HepG2 (cell line): Measurements from ENCODE around the gene ZMYND10. TPM values are rescaled to one million over a fixed set of nuclear protein-coding genes. Genes with fewer than 3 reads are reported as not detected.

Experiments used
- CERS6 ChIP-seq: sonication (generic); formaldehyde crosslinking; IDR thresholded peaks from 2 replicates; pipeline ENCODE4 v1.5.0; 2020; ENCODE audit warnings: missing genetic modification reagents
- CSRNP1 ChIP-seq: sonication (generic); formaldehyde crosslinking; IDR thresholded peaks from 2 replicates; pipeline ENCODE4 v1.8.1; 2023; ENCODE audit warnings: mild to moderate bottlenecking, missing genetic modification reagents
- FOXC1 ChIP-seq: sonication (generic); formaldehyde crosslinking; IDR thresholded peaks from 2 replicates; pipeline ENCODE4 v1.8.0; 2022; ENCODE audit warnings: mild to moderate bottlenecking, missing genetic modification reagents, borderline replicate concordance
- FOXO1 ChIP-seq: sonication (generic); formaldehyde crosslinking; IDR thresholded peaks from 2 replicates; pipeline ENCODE4 v1.4.0; 2020; ENCODE audit warnings: missing genetic modification reagents
- HNF1A ChIP-seq, 2 experiments: sonication (generic) in 1 of 2; formaldehyde crosslinking in 1 of 2; IDR thresholded peaks; 2 replicates each; pipeline versions ENCODE4 v1.4.0 to v1.6.1; 2016 to 2020; ENCODE audit warnings: borderline replicate concordance in 1 of 2, low read depth in 1 of 2, mild to moderate bottlenecking in 1 of 2, missing genetic modification reagents in 1 of 2
- NR1H2 ChIP-seq: sonication (generic); formaldehyde crosslinking; IDR thresholded peaks from 2 replicates; pipeline ENCODE4 v1.8.1; 2022; ENCODE audit warnings: low read depth, missing genetic modification reagents, borderline replicate concordance
- PRDM4 ChIP-seq: sonication (generic); formaldehyde crosslinking; IDR thresholded peaks from 2 replicates; pipeline ENCODE4 v1.9.0; 2021; ENCODE audit warnings: missing genetic modification reagents, borderline replicate concordance
- SMAD9 ChIP-seq: sonication (generic); formaldehyde crosslinking; IDR thresholded peaks from 2 replicates; pipeline ENCODE4 v1.5.1; 2020; ENCODE audit warnings: mild to moderate bottlenecking, missing genetic modification reagents
- USF2 ChIP-seq, 2 experiments: sonication (generic) in 1 of 2; formaldehyde crosslinking in 1 of 2; IDR thresholded peaks; 2 replicates each; pipeline versions ENCODE4 v1.5.1 to v1.6.1; 2011 to 2020; ENCODE audit warnings: borderline replicate concordance in 1 of 2, low read depth in 1 of 2, low read length in 1 of 2, mild to moderate bottlenecking in 1 of 2, missing genetic modification reagents in 1 of 2, moderate library complexity in 1 of 2
- YEATS4 ChIP-seq: sonication (generic); formaldehyde crosslinking; IDR thresholded peaks from 2 replicates; pipeline ENCODE4 v1.4.0; 2020; ENCODE audit warnings: missing genetic modification reagents, borderline replicate concordance
- ZBTB44 ChIP-seq: sonication (generic); formaldehyde crosslinking; IDR thresholded peaks from 2 replicates; pipeline ENCODE4 v1.4.0; 2020; ENCODE audit warnings: missing genetic modification reagents
- polyA plus RNA-seq, 8 experiments: library from polyadenylated mRNA; depleted of rRNA in 3 of 8; stranded (reverse) in 7 of 8; unstranded in 1 of 8; fragments of >200 nt; fragmentation: Illumina TruSeq in 4 of 8; extraction: Trizol in 4 of 8; gene quantifications; 2 replicates each; pipeline versions ENCODE4 v1.2.1 to v1.2.3, GENCODE V29; 2011 to 2016; ENCODE audit warnings: low read depth in 4 of 8, missing spikeins in 1 of 8, mixed read lengths in 1 of 8; ENCODE audit not compliant: insufficient read depth in 1 of 8
- total RNA-seq, 5 experiments: library from RNA; depleted of rRNA; stranded (reverse); fragments of >200 nt; fragmentation: Illumina TruSeq; extraction: Trizol; gene quantifications; 2 replicates each; pipeline ENCODE4 v1.2.3, GENCODE V29; 2016; ENCODE audit warnings: low read depth in 1 of 5

The ZMYND10 gene
- total and polyA plus RNA-seq, 2 of the 13 experiments (the other 11 are each of a cell fraction or from before 2014, with no cell fraction given), result 0.60 to 0.74 TPM

- TF ChIP-seq ZBTB44, result no peak; the same call in 1 of the 2 replicates
- TF ChIP-seq HNF1A (IDR thresholded peaks at IDR 0.05; ENCODE audit: low read depth), result no peak
- TF ChIP-seq HNF1A (CRISPR knock-in tag; IDR thresholded peaks at IDR 0.05; ENCODE audit: borderline replicate concordance), result peak; percentile 72; the same call in 1 of the 2 replicates
- peak; percentile 60; the same call in 1 of the 2 replicates for TF ChIP-seq CSRNP1 (CRISPR knock-in tag)
- TF ChIP-seq SMAD9 (CRISPR knock-in tag), result peak; percentile 35; the same call in 1 of the 2 replicates
- TF ChIP-seq PRDM4 (CRISPR knock-in tag), result no peak
- TF ChIP-seq YEATS4 (CRISPR knock-in tag), result peak; percentile 67; the same call in 1 of the 2 replicates
- no peak for TF ChIP-seq CERS6
- TF ChIP-seq FOXO1 (CRISPR knock-in tag), result peak; percentile 13; the same call in 1 of the 2 replicates
- no peak; the same call in 1 of the 2 replicates for TF ChIP-seq NR1H2 (CRISPR knock-in tag)
- TF ChIP-seq FOXC1 (CRISPR knock-in tag), result peak; percentile 59; the same call in 1 of the 2 replicates
- TF ChIP-seq USF2 (IDR thresholded peaks at IDR 0.05; ENCODE audit: low read depth, low read length), result no peak
- TF ChIP-seq USF2 (CRISPR knock-in tag; IDR thresholded peaks at IDR 0.05; ENCODE audit: borderline replicate concordance), result 0 out of 2 replicates have a peak, but pooled peaks have one; percentile 12
Observed at GRCh38 chr3:50358911-50359759, 13.6 kb upstream of the ZMYND10 start, which contains the start of gene TMEM115 (continued).
